Skeletal muscle cell (primary cell): Measurements from ENCODE around the gene C1QTNF7.

Experiments used
- DNase-seq: peaks from one replicate; pipeline ENCODE4 v3.0.0-alpha.2; 2010; ENCODE audit warnings: low read depth
- H3K4me3 ChIP-seq: 2 replicates; pipeline ENCODE4 v1.5.1; 2011; ENCODE audit warnings: low read depth, mild to moderate bottlenecking, control low read depth, low read length, moderate library complexity

Gene C1QTNF7

GRCh38 chr4:15451181-15451865 lies 23.5 kb downstream of the C1QTNF7 start:
- H3K4me3 ChIP-seq = no peak overlapping the region
- no peak for DNase-seq

DNA sequence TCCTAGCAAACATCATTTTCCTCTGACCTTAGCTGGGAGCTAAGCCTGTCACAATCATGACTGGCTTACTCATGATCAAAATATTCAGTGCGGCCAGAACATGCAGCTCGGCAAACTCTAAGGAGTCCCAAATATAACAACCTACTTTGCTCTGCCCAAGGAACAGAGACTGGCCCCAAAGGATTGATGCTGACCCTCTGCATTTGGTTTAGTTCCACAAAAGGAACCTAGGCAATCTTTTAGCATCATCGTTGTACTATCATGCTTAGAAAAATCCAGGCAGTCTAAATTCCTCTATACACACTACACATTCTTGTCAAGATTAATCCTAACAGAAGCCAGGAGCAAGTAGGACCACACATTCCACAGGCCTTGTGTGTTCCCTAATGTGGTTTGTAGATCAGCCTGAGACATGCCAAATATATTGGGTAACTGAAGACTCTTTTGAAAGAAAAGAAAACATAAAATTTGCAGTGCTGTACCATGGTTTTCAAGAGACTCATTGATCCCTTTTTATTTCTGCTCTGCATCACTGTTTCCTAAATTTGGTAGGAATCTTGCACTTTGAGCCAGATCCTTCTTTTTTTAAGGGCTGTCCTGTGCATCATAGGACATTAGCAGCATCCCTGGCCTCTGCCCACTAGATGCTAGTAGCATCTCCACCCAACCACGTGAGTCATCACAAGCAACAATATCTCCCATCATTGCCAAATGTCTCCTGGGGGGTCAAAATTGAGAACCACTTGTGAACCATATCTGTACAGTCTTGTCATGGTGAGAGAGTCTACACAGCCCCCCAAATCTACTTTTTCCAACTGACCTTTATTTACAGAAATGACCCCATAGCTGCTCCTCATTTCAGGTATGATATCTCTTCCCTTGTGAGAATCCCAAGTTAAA lies 24.3 kb downstream of the C1QTNF7 start:
- H3K4me3 ChIP-seq = no peak overlapping the region
- DNase-seq = peak; percentile 89

GRCh38 chr4:15455290-15455689 lies 27.5 kb downstream of the C1QTNF7 start:
- no peak overlapping the region for H3K4me3 ChIP-seq
- peak; percentile 87 for DNase-seq

DNA sequence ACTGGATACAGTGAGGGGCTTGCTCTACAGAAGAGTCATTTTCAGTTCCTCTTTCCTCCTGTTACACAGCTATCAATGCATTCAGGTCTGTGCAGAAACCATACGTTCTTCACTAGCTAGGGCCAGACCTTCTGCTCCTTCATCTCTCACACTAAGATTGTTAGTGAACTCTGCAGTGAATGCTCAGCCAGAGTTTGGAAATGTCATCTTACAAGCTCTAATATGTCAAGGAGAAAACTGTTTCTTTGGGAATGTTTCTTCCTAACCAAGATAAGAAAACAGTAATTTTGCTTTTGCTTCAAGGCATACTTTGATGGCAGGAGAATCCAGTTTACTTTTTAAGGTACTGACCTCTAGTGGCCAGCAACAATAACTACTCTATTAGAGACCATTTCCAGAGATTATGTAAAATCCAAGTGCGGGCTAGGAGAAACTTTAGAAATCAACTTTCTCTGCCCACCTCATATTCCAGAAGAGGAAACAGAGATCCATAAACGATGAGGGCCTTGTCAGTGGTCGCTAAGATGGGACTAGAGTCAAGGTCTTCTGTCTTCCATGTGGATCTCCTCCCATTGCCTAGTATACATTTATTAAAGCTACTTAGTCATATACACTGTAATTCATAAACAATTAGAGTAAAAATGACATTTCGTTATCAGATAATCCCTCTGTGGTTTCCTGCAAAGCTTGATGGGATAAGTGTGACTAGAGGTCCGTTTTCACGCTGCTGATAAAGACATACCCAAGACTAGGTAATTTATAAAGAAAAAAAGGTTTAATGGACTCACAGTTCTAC lies 29.8 kb downstream of the C1QTNF7 start:
- DNase-seq = no peak

DNA sequence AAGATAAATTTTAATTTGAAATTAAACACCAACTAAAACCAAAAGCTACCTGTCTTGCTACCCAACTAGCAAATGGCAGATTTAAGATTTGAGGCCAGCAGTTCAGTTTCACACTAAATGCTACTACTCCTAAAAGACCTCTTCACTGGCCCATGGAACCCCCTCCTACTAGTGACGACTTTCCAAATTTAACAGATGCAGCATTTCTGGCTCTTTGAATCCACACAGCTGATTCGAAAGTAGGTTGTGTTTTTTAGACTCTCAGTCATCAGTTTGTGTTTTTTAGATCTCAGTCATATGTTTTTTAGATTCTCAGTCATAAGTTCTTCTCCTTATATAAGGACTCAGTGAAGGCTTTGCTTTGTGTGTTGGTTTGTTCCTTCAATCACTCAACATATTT lies 30.8 kb downstream of the C1QTNF7 start:
- no peak for DNase-seq
- H3K4me3 ChIP-seq = no peak overlapping the region

More for the DNA sequence above, 29.8 kb downstream of the C1QTNF7 start:
- H3K4me3 ChIP-seq = no peak overlapping the region

DNA sequence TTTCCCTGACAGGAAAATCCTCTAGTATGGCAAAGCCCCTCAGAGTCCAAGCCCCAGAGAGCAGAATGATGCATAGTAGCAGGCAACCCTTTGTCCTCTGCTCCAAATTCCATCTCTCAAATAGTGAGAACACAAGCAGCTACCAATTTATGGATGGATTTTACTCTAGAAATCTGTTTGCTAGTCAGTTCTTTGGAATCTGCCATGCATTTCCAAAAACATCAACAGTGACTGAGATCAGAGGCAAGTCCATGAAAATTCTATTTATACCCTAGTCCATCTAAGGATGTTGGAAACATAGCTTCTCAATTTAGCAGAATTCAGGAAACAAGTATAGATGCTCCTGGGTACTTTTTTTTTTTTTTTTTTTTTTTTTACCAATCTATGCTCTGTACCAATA lies 31.9 kb downstream of the C1QTNF7 start:
- no peak overlapping the region for H3K4me3 ChIP-seq
- DNase-seq = no peak

DNA sequence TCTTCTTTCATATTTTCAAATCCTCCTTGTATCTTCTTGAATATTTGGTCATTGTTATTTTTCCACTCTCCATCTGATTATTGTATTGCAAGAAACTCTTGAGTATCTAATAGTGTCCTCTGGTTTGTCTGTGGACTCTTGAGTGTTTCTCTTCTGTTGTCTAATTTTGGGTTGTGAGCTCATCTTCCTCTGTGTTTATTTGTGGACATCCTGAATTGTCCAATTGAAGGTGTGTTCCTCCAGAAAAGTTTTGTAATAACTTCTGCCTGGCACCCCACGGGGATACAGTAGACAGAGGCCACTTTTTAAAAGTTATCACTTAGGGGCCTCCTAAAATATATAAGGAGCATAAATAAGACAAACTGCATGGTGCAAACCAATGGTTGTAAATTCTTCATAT lies 38.8 kb downstream of the C1QTNF7 start:
- no peak overlapping the region for H3K4me3 ChIP-seq

GRCh38 chr4:15469402-15470127 lies 41.7 kb downstream of the C1QTNF7 start, which contains the start of gene CC2D2A:
CC2D2A (plus strand) TSS chr4:15469882; CDS start chr4:15475933, 6,051 bp downstream.
- DNase-seq = no peak
- H3K4me3 ChIP-seq = peak within 1 kb of the TSS; percentile 53

More for the DNA sequence above, 38.8 kb downstream of the C1QTNF7 start:
- no peak for DNase-seq

GRCh38 chr4:15470128-15470475 lies 42.3 kb downstream of the C1QTNF7 start:
- no peak for DNase-seq
- H3K4me3 ChIP-seq = peak overlapping the region; percentile 53

DNA sequence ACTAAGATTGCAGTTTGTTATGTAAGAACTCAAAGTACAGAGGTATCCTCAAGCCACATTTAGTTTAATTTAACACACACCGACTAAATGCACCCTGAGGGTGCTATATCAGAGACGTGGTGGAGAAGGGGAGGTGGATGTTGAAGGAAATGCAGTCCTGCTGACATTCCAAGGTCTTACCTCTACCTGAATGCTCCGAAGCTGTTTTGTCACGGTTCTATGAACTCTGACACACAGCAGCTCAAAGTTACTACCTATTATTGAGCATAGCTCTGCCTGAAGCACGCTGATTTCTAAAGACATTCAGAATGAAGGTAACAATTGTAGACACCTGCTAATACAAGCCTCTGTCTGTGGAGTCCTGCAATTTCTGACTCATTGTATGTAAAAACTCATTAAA lies 48.6 kb downstream of the C1QTNF7 start:
- H3K4me3 ChIP-seq = no peak overlapping the region
- DNase-seq = no peak

- H3K4me3 ChIP-seq = no peak overlapping the region
- DNase-seq = no peak
Observed at GRCh38 chr4:15478724-15479088, 50.9 kb downstream of the C1QTNF7 start.

DNA sequence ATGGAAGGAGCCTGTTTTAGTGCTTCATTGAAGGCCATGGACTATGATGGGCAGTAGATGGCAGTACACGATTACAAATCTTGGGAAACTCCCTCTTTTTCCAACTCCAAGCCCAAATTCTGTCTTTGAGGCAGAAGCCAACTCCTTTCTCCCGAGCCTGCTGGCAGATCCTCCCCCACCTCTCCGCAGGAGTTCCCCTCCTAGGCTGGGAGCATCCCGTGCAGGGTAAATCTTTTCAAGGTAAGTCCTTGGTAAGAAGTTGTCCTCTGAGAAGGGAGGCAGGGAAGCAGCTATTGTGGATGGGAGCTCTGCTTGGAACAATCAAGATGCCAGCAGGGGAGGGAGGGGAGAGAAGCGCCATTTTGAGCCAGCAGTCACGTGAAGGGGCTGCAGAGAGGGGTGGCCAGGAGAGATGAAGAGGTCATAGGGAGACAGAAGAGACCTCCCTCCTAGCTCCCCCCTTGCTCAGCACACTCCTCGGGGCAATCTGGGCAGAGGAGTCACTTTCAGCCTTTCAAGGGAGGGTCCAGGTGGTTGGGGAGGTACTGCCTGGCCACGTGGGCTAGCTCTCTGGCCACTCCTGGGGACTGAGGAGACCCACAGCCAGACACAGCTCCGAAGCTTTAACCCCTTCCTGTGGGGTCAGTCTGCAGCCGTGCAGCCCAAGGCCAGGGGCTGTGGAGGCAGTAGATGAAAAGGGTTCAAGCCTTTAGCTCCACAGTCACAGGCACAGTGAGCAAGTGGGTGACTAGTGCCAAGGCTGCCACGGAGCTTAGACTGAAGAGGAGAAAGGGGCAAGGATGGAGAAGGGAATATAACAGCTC lies 51.5 kb downstream of the C1QTNF7 start:
- peak overlapping the region; percentile 56 for H3K4me3 ChIP-seq
- peak; percentile 59 for DNase-seq

DNA sequence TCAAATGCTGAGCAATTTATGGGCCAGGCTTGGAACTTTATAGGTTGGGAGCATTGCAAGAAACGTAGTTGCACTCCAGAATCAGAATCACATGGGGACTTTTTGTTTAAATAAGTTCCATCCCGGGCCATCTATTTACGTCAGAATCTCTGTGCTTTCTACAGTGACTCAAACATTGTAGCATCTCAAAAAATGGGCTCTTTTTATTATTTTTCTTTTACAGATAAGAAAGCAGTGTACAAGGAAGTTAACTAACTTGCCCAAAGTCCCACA lies 52.0 kb downstream of the C1QTNF7 start:
- peak overlapping the region; percentile 56 for H3K4me3 ChIP-seq
- DNase-seq = peak; percentile 31

- no peak overlapping the region for H3K4me3 ChIP-seq
- DNase-seq = no peak
Observed at GRCh38 chr4:15481961-15482745, 54.3 kb downstream of the C1QTNF7 start.

GRCh38 chr4:15482842-15483241 lies 55.0 kb downstream of the C1QTNF7 start:
- no peak overlapping the region for H3K4me3 ChIP-seq
- no peak for DNase-seq

- no peak for DNase-seq
- H3K4me3 ChIP-seq = no peak overlapping the region
Observed at GRCh38 chr4:15488136-15488535, 60.3 kb downstream of the C1QTNF7 start.

- peak; percentile 76 for DNase-seq
- no peak overlapping the region for H3K4me3 ChIP-seq
Observed at GRCh38 chr4:15488658-15489470, 61.0 kb downstream of the C1QTNF7 start.
